Medulla oblongata (tissue), 1 donor: ENCODE measurements around the gene ADGRD1.
"Not testable (repeated sequence)": the region's sequence is repeated elsewhere in the genome, so short reads cannot be mapped to it uniquely, and the experiment has no call there.

Experiments used
- DNase-seq: peaks from one replicate; pipeline ENCODE4 v3.0.0-alpha.2; 2015; ENCODE audit errors: extremely low spot score

The ADGRD1 gene

GRCh38 chr12:130937546-130937945 lies 16.2 kb upstream of the ADGRD1 start:
- not testable (repeated sequence) for DNase-seq

DNA sequence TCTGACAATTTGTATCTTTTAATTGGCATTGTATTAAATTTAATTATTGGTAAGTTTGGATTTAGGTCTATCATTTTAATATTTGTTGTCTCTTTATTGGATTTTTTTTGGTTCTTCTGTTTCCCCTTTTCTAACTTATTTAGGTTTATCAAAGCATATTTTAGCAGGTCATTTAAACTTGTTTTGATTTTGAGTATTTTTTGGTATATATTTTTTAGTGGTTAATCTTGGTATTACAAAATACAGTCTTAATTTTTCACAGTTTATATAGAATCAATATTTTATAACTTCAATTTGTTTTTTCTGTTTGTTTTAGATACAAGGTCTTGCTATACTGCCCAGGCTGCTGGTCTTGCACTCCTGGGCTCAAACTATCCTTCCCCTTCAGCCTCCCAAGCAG lies 15.5 kb upstream of the ADGRD1 start:
- no peak for DNase-seq

GRCh38 chr12:130944878-130945277 lies 8.8 kb upstream of the ADGRD1 start:
- DNase-seq, result no peak

DNA sequence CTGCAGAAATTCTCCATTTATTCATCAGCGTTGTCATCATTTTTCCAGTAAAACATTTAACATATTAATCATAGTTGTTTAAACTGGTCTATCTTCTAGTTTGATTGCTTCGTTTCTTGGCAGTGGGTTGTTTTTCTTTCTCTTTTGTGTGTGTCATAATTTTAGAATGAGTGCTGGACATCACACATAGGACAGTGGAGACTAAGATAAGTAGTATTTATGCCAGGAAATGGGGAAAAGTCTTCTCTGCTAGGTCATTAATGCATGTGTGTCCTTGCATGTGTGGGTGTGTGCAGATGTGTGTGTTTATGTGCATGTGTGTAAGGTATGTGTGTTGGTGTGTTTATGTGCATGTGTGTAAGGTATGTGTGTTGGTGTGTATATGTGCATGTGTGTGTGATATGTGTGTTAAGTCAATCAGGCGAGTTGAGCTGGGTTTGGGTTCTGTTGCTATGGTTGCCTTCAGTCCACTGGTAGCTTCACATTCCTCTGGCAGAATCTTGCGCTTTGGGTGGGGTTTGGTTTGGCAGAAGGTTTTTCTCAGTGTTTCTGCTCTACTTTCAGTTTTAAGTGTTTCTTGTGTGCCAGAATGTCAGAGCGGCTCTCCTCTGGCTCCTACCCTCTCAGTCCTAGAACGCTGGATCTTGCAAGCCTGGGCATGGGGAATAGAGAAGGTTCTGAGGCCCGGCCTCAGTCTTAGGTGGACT lies 7.8 kb upstream of the ADGRD1 start:
- DNase-seq, result no peak

- DNase-seq, result no peak
Measured at GRCh38 chr12:130947028-130947613, 6.6 kb upstream of the ADGRD1 start.

DNA sequence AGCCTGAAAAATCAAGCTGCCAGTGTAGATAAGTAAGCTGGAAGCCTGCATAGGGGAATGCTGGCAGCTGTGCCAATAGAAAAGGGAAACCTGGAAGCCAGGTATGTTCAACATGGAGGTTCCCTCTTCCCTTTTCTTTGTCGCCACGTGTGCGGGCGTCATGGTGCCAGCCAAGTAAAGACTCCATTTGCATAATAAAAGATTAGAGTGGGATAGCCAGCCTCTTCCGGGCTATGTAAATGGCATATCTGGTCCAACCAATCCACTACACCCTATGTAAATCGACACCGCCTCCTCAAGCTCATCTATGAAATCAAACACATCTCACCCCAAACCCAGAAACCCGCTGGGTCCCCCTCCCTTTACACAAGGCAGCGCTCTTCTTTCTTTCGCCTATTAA lies 5.6 kb upstream of the ADGRD1 start:
- no peak for DNase-seq

GRCh38 chr12:130948751-130949150 lies 5.0 kb upstream of the ADGRD1 start:
- no peak for DNase-seq

- no peak for DNase-seq
Measured at GRCh38 chr12:130949806-130950205, 3.9 kb upstream of the ADGRD1 start.

DNA sequence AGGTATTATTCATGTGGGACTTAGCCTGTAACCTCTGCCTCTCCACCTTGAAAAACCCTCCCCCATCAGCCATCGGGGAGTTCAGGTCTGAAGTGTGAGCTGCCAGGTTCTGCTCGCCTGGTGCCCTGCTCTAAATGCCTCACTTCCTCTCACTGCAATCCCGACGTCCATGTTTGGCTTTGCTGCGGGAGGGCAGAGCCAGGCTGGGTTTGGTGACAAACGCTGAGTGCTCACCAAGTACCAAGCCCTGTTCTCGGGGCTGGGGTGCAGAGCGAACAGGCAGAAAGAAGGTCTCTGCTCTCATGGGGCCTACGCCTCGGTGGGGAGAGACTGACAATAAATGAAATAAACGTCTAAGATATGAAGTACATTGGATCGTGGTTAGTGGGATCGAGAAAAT lies 2.1 kb upstream of the ADGRD1 start:
- DNase-seq, result no peak

DNA sequence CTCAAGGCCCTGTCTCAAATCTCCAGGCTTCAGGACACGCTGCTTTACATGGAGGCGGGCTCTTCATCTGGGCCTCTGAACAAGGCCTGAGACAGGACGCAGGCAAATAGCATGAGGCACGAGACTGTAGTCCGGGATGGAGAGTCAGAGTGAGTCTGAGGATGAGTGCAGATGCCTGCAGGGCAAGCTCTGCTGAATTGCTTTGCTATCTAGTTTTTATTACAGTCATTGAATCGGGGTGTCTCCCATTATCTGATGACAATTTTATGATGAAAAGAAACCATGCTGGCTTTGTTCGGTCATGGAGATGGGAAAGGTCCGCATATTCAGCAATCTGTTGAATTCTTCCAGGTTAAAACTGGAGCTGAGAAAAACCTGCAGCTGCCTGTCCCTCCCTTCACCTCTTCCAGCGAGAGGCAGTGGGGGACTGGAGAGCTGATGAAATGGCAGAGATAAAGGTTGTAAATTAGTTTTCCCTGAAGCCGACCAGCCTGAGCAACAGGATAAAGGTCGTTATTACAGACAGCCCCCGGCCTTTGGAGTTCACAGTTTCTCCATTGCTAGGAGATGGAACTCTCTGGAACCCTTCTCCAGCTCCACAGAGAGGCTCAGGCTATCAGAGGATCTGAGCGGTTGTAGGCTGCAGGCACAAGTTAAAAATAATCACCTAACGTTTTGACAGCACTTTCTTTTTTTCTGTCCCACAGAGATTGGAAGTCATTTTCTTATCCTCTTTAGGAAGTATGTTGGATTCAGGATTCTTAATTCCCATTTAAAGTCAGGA lies 1.3 kb upstream of the ADGRD1 start:
- no peak for DNase-seq

DNA sequence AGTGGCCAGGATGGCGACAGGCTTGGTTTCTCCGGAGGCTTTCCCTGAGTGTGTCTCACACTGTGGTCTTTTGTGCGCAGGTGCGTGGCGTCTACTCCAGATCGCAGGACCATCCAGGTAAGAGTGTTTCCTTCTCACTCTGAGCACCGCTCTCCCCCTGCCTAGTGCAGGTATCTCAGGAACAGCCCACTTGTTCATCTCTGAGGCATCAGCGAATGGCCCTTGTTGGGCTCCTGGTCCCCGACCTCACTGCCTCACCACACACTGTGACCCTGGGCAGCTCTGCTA lies 781 bp downstream of the ADGRD1 start:
- DNase-seq, result no peak

DNA sequence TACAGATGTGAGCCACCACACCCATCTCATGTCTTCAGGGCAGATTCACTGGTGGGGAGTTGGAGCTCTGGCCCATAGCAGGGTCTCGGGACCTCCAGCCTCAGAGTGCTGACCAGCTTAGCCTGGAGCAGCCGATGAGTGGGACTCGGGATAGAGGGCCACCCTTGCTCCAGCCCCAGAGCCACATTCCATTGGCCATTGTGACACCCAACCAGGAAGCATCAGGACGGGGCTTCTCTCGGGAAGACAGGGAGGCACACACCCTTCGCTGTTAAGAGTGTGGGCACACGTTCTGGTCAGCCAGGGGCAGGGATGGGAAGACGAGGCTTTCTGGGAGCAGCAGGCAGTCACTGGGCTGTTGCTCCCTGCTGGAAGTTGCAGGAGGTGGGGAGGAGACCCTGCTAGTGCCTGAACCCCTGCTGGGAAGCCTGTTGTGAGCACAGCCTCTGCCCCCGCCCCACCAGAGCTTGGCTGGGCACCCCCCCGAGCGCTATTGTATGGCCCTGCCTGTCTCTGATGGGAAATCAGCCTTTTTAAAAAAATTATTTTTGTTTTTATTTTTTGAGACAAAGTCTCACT lies 1.6 kb downstream of the ADGRD1 start:
- DNase-seq, result no peak

GRCh38 chr12:130956009-130956408 lies 2.3 kb downstream of the ADGRD1 start:
- no peak for DNase-seq

DNA sequence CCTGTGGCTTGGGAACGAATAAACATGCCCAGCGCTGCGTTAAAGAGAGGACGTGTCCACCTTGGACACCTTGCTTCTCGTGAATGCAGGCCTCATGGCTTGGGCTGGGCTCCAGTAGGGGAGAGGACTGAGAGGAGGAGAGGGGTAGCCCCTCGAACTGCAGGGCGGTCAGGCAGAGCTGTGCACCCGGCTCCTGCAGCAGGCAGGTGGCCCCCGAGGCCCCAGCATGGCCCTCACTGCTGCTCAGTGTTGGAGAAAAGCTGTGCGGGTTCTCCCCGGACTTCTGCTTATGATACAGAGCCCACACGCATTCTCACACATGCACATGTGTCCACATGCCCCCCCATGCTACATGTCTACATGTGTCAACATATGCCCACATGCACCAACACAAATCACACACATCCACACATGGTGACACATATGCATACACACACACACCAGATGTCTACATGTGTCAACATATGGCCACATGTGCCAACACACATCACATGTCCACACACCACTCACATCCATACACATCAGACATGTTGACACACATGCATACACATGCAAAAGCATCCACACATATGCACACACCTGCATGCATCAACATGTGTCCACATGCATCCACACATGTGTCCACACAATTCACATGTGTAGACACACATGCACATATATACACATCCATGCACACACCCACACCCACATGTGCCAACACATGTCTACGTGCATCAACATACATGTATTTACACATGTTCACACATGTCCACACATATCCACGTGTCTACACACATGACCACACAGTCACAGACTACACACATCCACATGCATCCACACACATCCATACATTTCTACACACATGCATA lies 3.0 kb downstream of the ADGRD1 start:
- no peak for DNase-seq

GRCh38 chr12:130957304-130957621 lies 3.6 kb downstream of the ADGRD1 start:
- DNase-seq, result no peak

GRCh38 chr12:130958557-130959140 lies 4.9 kb downstream of the ADGRD1 start:
- no peak for DNase-seq

DNA sequence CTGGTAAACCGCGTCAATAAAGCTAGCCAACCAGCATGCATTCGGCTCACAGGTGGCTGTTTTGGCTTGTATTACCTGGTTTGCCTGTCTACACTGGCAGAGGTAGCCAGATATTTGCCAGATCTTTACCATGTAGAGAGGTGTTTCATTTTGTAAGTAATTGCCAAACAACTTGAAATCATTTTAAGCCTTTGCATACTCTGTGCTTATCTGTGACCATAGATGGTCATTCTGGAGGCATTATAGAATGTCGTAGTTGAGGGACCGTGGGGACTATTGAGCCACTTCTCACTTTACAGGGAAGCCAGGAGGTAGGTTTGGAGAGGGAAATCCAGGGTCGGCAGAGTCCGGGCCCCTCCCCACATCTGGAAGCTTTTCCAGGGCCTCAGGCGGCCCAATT lies 5.9 kb downstream of the ADGRD1 start:
- DNase-seq, result no peak

GRCh38 chr12:130960058-130960457 lies 6.4 kb downstream of the ADGRD1 start:
- DNase-seq, result no peak

DNA sequence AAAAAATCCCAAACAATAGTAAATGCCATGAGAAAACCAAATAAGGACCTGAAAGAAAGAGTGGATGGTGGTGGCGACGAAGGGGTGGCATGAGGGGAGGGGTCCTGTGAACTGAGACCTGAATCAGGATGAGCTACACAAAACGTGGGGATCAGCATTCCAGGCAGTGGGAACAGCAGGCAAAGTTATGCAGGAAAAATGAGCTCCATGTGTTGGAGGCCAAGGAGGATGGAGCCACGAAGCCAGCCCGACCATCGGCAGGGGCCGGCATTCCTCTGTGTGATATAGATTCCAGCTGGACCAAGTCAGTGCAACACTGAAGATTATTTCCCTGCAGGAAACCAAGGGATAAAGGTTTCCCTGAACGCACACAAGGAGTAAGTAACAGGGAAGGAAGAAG lies 7.1 kb downstream of the ADGRD1 start:
- no peak for DNase-seq

- no peak for DNase-seq
Measured at GRCh38 chr12:130961921-130962451, 8.3 kb downstream of the ADGRD1 start.

GRCh38 chr12:130965214-130965613 lies 11.5 kb downstream of the ADGRD1 start:
- DNase-seq, result no peak

GRCh38 chr12:130965668-130966067 lies 12.0 kb downstream of the ADGRD1 start:
- DNase-seq, result no peak
